Measurements from ENCODE around the gene ZNF787. TPM values are rescaled to one million over a fixed set of nuclear protein-coding genes. Genes with fewer than 3 reads are reported as not detected.

The ZNF787 gene
- total and polyA plus RNA-seq, 2 of the 8 experiments (the other 6 are each of a cell fraction or from before 2014, with no cell fraction given) = 19.7 to 56.0 TPM

DNA sequence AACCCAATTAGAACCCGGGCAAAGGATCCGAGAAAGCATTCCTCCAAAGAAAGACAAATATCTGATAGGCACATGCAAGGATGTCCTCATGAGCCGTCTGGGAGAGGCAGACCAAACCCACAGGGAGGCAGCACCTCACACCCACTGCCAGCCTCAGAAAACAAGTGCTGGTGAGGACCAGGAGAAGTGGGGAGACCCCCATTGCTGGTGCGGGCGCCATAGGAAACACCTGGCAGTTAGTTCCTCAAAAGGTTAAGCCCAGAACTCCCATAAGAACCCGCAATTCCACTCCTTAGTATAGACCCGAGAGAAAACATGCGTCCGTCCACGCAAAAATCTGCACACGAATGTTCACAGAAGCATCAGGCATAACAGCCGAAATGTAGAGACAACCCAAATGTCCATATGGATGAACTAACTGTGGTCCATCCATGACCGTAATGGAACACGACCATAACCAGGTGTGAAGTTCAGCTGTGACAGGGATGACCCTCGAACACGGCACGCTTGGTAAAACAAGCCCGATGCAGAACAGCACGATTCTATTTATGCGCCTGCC, 7.9 kb downstream of the ZNF787 start (continued):
- TF ChIP-seq, protein P1, sequence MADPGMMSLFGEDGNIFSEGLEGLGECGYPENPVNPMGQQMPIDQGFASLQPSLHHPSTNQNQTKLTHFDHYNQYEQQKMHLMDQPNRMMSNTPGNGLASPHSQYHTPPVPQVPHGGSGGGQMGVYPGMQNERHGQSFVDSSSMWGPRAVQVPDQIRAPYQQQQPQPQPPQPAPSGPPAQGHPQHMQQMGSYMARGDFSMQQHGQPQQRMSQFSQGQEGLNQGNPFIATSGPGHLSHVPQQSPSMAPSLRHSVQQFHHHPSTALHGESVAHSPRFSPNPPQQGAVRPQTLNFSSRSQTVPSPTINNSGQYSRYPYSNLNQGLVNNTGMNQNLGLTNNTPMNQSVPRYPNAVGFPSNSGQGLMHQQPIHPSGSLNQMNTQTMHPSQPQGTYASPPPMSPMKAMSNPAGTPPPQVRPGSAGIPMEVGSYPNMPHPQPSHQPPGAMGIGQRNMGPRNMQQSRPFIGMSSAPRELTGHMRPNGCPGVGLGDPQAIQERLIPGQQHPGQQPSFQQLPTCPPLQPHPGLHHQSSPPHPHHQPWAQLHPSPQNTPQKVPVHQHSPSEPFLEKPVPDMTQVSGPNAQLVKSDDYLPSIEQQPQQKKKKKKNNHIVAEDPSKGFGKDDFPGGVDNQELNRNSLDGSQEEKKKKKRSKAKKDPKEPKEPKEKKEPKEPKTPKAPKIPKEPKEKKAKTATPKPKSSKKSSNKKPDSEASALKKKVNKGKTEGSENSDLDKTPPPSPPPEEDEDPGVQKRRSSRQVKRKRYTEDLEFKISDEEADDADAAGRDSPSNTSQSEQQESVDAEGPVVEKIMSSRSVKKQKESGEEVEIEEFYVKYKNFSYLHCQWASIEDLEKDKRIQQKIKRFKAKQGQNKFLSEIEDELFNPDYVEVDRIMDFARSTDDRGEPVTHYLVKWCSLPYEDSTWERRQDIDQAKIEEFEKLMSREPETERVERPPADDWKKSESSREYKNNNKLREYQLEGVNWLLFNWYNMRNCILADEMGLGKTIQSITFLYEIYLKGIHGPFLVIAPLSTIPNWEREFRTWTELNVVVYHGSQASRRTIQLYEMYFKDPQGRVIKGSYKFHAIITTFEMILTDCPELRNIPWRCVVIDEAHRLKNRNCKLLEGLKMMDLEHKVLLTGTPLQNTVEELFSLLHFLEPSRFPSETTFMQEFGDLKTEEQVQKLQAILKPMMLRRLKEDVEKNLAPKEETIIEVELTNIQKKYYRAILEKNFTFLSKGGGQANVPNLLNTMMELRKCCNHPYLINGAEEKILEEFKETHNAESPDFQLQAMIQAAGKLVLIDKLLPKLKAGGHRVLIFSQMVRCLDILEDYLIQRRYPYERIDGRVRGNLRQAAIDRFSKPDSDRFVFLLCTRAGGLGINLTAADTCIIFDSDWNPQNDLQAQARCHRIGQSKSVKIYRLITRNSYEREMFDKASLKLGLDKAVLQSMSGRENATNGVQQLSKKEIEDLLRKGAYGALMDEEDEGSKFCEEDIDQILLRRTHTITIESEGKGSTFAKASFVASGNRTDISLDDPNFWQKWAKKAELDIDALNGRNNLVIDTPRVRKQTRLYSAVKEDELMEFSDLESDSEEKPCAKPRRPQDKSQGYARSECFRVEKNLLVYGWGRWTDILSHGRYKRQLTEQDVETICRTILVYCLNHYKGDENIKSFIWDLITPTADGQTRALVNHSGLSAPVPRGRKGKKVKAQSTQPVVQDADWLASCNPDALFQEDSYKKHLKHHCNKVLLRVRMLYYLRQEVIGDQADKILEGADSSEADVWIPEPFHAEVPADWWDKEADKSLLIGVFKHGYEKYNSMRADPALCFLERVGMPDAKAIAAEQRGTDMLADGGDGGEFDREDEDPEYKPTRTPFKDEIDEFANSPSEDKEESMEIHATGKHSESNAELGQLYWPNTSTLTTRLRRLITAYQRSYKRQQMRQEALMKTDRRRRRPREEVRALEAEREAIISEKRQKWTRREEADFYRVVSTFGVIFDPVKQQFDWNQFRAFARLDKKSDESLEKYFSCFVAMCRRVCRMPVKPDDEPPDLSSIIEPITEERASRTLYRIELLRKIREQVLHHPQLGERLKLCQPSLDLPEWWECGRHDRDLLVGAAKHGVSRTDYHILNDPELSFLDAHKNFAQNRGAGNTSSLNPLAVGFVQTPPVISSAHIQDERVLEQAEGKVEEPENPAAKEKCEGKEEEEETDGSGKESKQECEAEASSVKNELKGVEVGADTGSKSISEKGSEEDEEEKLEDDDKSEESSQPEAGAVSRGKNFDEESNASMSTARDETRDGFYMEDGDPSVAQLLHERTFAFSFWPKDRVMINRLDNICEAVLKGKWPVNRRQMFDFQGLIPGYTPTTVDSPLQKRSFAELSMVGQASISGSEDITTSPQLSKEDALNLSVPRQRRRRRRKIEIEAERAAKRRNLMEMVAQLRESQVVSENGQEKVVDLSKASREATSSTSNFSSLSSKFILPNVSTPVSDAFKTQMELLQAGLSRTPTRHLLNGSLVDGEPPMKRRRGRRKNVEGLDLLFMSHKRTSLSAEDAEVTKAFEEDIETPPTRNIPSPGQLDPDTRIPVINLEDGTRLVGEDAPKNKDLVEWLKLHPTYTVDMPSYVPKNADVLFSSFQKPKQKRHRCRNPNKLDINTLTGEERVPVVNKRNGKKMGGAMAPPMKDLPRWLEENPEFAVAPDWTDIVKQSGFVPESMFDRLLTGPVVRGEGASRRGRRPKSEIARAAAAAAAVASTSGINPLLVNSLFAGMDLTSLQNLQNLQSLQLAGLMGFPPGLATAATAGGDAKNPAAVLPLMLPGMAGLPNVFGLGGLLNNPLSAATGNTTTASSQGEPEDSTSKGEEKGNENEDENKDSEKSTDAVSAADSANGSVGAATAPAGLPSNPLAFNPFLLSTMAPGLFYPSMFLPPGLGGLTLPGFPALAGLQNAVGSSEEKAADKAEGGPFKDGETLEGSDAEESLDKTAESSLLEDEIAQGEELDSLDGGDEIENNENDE (IDR thresholded peaks at IDR 0.05; ENCODE audit: insufficient replicate concordance, low read length) = no peak
- no peak for TF ChIP-seq RAD21 (IDR thresholded peaks at IDR 0.05 in 1 of 2, conservative IDR thresholded peaks at IDR 0.05 in 1 of 2; ENCODE audit: low read depth in 2 of 2, low read length in 2 of 2)
- TF ChIP-seq NANOG (IDR thresholded peaks at IDR 0.05; ENCODE audit: insufficient read depth, low read depth, low read length, poor library complexity, severe bottlenecking) = no peak
- TF ChIP-seq SIX5 (IDR thresholded peaks at IDR 0.05; ENCODE audit: low read depth, low read length) = no peak

Measured in H1 (cell line).